ENCODE data around the gene SHC3. TPM values are rescaled to one million over a fixed set of nuclear protein-coding genes. Genes with fewer than 3 reads are reported as not detected.
A peak's percentile ranks its signal among the peaks of the same experiment; 100 is the strongest.

The SHC3 gene
- total RNA-seq, 1 donor from 2014 or later = 0.85 TPM

- Histone ChIP-seq H3K9me3 (no peaks in the 10 kb centered on the region), H3K36me3 (no peaks in the 10 kb centered on the region), H3K4me1 (no peaks in the 10 kb centered on the region), H3K27me3 (no peaks in the 10 kb centered on the region), H3K4me3 (no peak overlapping the region), H3K27ac (no peak overlapping the region)
- no peak for TF ChIP-seq CTCF (IDR thresholded peaks at IDR 0.05)
- intact Hi-C loops (cut with DNase I) = no loop called here
- DNase-seq (ENCODE audit: low spot score in 2 of 2) = peak in 1 of 2 donors; percentile 68
These were observed 25.2 kb downstream of the SHC3 start for GRCh38 chr9:89153232-89154017.

DNA sequence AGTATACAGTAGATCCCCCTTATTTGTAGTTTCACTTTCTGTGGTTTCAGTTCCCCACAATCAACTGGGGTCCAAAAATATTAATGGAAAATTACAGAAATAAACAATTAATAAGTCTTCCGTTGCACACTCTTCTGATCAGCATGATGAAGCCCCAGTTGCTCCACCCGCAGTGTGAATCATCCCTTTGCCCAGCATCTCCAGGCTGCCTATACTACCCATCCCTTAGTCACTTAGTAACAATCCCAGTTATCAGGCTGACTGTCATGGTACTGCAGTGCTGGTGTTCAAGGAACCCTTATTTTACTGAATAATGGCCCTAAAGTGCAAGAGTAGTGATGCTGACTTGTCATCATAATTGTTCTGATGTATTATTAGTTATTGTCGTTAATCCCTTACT, 28.9 kb downstream of the SHC3 start:
- TF ChIP-seq CTCF (IDR thresholded peaks at IDR 0.05) = no peak
- H3K27me3 ChIP-seq = no peaks in the 10 kb centered on the region
- H3K27ac ChIP-seq = no peak overlapping the region
- no peaks in the 10 kb centered on the region for H3K4me1 ChIP-seq
- H3K4me3 ChIP-seq = no peak overlapping the region
- no peak for DNase-seq (ENCODE audit: low spot score in 2 of 2)
- intact Hi-C loops (cut with DNase I) = no loop called here
- no peaks in the 10 kb centered on the region for H3K9me3 ChIP-seq
- H3K36me3 ChIP-seq = no peaks in the 10 kb centered on the region

- no peak overlapping the region for H3K27ac ChIP-seq
- intact Hi-C loops (cut with DNase I) = no loop called here
- DNase-seq (ENCODE audit: low spot score in 2 of 2) = no peak
- H3K27me3 ChIP-seq = no peaks in the 10 kb centered on the region
- no peaks in the 10 kb centered on the region for H3K4me1 ChIP-seq
- H3K4me3 ChIP-seq = no peak overlapping the region
- no peaks in the 10 kb centered on the region for H3K36me3 ChIP-seq
- no peak for TF ChIP-seq CTCF (IDR thresholded peaks at IDR 0.05)
- H3K9me3 ChIP-seq = no peaks in the 10 kb centered on the region
These were observed 33.5 kb downstream of the SHC3 start for GRCh38 chr9:89145097-89145496.

- no peak for DNase-seq (ENCODE audit: low spot score in 2 of 2)
- intact Hi-C loops (cut with DNase I) = no loop called here
These were observed 34.4 kb downstream of the SHC3 start for GRCh38 chr9:89144238-89144637.

GRCh38 chr9:89143266-89143665, 35.4 kb downstream of the SHC3 start:
- Histone ChIP-seq H3K9me3 (no peaks in the 10 kb centered on the region), H3K4me1 (no peaks in the 10 kb centered on the region), H3K4me3 (no peak overlapping the region), H3K27ac (no peak overlapping the region), H3K27me3 (no peaks in the 10 kb centered on the region), H3K36me3 (no peaks in the 10 kb centered on the region)
- intact Hi-C loops (cut with DNase I) = no loop called here
- no peak for TF ChIP-seq CTCF (IDR thresholded peaks at IDR 0.05)
- DNase-seq (ENCODE audit: low spot score in 2 of 2) = no peak

More at GRCh38 chr9:89144238-89144637, 34.4 kb downstream of the SHC3 start:
- H3K36me3 ChIP-seq = no peaks in the 10 kb centered on the region
- TF ChIP-seq CTCF (IDR thresholded peaks at IDR 0.05) = no peak
- H3K9me3 ChIP-seq = no peaks in the 10 kb centered on the region
- H3K4me3 ChIP-seq = no peak overlapping the region
- no peaks in the 10 kb centered on the region for H3K4me1 ChIP-seq
- H3K27me3 ChIP-seq = no peaks in the 10 kb centered on the region
- no peak overlapping the region for H3K27ac ChIP-seq

Measured in ascending aorta (tissue), 2 donors.